ENCODE measurements around the gene GNPAT.

DNA sequence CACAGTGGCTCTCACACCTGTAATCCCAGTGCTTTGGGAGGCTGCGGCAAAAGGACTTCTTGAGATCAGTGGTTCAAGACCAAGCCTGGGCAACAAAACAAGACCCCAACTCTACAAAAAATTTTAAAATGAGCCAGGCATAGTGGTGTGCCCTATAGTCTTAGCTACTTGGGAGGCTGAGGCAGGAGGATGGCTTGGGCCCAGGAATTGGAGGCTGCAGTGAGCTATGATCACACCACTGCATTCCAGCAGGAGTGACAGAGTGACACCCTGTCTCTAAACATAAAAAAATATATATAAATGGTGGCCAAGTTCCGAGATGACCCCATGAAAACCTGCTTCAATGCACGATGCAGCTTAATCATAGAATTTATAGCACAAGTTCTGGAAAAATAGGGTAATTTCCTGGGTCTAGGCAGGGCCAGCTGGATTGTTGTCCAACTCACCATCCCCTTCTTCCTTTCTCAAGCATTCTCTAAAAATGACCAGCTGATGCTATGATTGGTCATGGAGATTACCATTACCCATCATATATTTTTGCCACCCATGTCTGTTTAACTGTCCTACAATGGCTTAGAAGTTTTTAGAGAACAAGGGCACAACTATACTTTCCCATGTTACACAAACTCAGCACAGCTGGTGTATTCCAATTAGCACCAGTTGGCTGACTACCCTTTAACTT is 5.3 kb upstream of the GNPAT start:
- TF ChIP-seq, protein P1, sequence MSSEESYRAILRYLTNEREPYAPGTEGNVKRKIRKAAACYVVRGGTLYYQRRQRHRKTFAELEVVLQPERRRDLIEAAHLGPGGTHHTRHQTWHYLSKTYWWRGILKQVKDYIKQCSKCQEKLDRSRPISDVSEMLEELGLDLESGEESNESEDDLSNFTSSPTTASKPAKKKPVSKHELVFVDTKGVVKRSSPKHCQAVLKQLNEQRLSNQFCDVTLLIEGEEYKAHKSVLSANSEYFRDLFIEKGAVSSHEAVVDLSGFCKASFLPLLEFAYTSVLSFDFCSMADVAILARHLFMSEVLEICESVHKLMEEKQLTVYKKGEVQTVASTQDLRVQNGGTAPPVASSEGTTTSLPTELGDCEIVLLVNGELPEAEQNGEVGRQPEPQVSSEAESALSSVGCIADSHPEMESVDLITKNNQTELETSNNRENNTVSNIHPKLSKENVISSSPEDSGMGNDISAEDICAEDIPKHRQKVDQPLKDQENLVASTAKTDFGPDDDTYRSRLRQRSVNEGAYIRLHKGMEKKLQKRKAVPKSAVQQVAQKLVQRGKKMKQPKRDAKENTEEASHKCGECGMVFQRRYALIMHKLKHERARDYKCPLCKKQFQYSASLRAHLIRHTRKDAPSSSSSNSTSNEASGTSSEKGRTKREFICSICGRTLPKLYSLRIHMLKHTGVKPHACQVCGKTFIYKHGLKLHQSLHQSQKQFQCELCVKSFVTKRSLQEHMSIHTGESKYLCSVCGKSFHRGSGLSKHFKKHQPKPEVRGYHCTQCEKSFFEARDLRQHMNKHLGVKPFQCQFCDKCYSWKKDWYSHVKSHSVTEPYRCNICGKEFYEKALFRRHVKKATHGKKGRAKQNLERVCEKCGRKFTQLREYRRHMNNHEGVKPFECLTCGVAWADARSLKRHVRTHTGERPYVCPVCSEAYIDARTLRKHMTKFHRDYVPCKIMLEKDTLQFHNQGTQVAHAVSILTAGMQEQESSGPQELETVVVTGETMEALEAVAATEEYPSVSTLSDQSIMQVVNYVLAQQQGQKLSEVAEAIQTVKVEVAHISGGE (tag by site-specific recombination; conservative IDR thresholded peaks at IDR 0.05; ENCODE audit: low read depth): no peak
- TF ChIP-seq, protein P2, sequence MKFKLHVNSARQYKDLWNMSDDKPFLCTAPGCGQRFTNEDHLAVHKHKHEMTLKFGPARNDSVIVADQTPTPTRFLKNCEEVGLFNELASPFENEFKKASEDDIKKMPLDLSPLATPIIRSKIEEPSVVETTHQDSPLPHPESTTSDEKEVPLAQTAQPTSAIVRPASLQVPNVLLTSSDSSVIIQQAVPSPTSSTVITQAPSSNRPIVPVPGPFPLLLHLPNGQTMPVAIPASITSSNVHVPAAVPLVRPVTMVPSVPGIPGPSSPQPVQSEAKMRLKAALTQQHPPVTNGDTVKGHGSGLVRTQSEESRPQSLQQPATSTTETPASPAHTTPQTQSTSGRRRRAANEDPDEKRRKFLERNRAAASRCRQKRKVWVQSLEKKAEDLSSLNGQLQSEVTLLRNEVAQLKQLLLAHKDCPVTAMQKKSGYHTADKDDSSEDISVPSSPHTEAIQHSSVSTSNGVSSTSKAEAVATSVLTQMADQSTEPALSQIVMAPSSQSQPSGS (tag by site-specific recombination; IDR thresholded peaks at IDR 0.05; ENCODE audit: low read depth): no peak
- TF ChIP-seq, protein P3, sequence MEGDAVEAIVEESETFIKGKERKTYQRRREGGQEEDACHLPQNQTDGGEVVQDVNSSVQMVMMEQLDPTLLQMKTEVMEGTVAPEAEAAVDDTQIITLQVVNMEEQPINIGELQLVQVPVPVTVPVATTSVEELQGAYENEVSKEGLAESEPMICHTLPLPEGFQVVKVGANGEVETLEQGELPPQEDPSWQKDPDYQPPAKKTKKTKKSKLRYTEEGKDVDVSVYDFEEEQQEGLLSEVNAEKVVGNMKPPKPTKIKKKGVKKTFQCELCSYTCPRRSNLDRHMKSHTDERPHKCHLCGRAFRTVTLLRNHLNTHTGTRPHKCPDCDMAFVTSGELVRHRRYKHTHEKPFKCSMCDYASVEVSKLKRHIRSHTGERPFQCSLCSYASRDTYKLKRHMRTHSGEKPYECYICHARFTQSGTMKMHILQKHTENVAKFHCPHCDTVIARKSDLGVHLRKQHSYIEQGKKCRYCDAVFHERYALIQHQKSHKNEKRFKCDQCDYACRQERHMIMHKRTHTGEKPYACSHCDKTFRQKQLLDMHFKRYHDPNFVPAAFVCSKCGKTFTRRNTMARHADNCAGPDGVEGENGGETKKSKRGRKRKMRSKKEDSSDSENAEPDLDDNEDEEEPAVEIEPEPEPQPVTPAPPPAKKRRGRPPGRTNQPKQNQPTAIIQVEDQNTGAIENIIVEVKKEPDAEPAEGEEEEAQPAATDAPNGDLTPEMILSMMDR (tag by site-specific recombination; IDR thresholded peaks at IDR 0.05): no peak
- TF ChIP-seq, protein P4, sequence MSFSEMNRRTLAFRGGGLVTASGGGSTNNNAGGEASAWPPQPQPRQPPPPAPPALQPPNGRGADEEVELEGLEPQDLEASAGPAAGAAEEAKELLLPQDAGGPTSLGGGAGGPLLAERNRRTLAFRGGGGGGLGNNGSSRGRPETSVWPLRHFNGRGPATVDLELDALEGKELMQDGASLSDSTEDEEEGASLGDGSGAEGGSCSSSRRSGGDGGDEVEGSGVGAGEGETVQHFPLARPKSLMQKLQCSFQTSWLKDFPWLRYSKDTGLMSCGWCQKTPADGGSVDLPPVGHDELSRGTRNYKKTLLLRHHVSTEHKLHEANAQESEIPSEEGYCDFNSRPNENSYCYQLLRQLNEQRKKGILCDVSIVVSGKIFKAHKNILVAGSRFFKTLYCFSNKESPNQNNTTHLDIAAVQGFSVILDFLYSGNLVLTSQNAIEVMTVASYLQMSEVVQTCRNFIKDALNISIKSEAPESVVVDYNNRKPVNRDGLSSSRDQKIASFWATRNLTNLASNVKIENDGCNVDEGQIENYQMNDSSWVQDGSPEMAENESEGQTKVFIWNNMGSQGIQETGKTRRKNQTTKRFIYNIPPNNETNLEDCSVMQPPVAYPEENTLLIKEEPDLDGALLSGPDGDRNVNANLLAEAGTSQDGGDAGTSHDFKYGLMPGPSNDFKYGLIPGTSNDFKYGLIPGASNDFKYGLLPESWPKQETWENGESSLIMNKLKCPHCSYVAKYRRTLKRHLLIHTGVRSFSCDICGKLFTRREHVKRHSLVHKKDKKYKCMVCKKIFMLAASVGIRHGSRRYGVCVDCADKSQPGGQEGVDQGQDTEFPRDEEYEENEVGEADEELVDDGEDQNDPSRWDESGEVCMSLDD (tag by site-specific recombination; IDR thresholded peaks at IDR 0.05): no peak
- no peak for TF ChIP-seq ZSCAN5A (tag by site-specific recombination; IDR thresholded peaks at IDR 0.05)
- no peak for TF ChIP-seq ZNF791 (tag by site-specific recombination; IDR thresholded peaks at IDR 0.05)

All from HEK293 (cell line).